HG03558 (cell line): ENCODE results near the gene CCHCR1.

ENCODE experiments used
- ATAC-seq: cut with Tn5 transposase; IDR thresholded peaks from one replicate; pipeline ENCODE4 v1.9.1; 2021; ENCODE audit warnings: moderate number of reproducible peaks; ENCODE audit not compliant: unreplicated experiment; ENCODE audit errors: extremely low read depth

Gene CCHCR1

DNA sequence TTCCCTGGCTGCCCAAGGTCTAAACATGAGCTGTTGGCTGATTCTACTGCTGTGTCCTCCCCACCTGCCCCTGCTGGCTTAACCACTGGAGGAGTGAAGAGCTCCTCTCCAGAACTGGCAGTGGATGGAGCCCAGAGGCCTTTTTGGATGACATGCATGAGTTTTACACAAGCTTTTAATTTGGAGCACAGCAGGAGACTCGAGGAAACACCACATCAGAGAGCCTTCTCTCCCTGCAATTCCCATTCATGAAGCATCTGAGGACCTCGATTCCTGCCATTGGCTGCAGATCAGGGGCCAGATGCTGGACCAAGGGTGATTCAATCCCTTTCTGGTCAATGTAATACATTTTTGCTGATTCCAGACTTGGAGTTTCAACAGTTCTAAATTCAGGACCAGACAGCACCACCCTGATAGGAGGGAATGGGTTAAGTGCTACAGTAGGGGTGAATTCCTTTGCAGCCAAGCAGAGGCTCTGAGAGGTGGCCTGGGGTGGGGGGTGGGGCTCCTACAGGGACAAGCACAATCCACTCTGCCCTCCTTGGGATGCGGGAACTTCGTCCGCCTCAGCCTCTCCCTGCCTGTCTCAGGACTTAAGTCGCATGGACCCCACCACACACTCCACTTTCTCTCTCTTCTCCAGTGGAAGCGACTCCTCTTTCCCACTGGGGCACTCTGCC, 43.6 kb downstream of the CCHCR1 start:
- no peak for ATAC-seq

DNA sequence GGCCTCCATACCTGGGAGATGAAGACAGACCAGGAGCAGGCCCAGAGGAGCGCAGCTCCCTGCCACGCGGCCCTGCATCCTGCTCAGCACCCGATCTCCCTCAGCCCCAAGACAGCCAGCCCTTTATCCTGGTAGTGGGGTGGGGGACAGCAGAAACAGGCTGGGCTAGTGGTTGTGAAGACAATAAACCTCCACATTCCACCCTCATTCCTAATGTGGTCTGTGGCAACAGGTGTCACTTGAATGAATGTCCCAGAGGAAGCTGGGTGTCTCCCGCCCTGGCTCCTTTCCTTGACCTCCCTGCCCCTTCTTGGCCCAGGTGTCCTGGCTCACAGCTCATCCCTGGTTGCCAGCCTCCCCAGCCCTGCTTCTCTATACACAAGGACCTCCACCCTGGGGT, 45.1 kb downstream of the CCHCR1 start, which contains the start of gene C6orf15:
C6orf15 (minus strand) TSS at position 98 of the 400 bp plus-strand sequence; CDS start at position 78, 20 bp downstream.
- ATAC-seq, result no peak

DNA sequence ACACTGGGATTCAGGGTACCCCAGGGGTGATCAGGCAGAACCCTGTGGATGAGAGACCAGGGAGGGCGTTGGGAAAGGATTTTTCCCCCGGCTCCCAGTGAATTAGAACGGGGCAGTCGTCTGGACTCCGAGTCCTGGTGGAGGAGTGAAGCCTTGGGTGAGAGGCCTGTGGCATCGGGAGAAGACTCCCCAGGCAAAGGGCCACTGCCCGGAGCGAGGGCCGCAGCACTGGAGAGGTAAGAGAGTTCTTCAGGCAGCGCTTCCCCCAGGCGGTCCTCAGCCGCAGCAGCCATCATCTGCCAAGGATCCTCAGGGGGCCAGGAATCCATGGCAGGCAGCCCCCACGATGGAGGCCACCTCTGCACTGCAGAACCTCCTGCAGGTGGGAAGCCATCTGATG, 45.9 kb downstream of the CCHCR1 start:
- no peak for ATAC-seq

DNA sequence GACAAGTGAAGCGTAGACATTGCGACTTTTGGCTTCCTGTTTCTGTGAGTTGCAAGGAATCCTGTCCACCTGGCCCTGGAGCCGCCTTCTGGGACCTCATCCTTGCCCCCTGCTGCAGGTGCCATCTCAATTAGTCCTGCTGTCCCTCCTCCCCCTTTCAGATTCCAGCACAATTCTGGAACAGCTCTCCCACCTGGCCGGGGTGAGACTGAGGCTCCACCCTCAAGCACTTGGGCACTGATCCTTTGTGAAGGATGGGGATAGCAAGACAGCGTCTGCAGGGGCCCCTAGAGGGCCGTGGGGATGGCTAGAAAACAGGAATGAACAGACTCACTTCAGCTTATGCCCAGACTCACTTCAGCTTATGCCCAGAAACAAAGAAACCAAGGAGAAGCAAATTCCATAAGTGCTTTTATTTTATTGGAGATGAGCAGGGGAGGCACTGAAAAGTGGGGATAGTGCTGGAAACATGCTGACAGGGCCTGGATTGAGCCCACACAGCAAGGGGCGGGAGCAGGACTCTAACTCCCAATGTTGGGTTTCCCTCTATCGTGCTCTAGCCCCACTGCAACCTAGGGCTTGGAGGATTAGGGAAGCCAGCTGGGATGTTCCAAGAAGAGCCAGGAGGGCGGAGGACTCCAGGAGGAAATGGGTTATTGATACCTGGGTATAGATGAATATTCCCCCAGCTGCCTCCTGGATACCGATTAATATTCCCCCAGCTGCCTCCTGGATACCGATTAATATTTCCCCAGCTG, 46.6 kb downstream of the CCHCR1 start:
- no peak for ATAC-seq

DNA sequence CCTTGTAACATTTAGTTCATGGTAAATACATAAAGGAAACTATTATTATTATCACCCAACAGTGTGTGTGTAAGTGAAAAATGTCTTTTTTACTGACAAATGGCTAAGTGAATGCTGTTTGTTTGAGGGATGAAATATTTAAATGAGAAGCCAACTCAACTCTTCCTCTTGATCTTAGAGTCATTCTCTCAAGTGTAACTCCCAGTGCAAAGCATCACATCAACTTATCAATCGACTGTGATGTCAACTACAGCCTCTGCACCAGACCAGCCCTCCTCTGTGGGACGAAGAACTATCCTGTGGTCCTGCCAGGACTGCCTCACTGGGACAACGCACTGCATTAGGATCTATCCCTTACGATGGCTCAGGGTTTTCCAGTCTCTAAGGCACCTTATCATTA, 50.5 kb downstream of the CCHCR1 start:
- no peak for ATAC-seq

DNA sequence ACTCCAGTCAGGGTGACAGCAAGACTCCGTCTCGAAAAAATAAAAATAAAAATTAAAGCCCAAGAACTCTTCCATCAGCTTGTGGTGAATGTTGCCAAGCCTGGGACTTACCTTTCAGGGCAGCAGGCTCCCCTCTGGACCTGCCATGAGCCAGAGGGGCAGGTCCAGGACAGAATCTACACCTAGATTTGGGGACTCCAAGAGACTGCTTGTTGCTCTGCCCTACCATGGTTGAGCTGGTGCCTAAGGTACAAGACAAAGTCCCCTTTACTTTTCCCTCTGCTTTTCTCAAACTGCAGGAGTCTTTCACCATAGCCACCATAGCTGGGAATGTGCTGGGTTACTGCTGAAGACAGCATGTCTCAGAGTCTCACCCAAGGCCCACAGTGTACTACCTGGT, 54.5 kb downstream of the CCHCR1 start:
- no peak for ATAC-seq

DNA sequence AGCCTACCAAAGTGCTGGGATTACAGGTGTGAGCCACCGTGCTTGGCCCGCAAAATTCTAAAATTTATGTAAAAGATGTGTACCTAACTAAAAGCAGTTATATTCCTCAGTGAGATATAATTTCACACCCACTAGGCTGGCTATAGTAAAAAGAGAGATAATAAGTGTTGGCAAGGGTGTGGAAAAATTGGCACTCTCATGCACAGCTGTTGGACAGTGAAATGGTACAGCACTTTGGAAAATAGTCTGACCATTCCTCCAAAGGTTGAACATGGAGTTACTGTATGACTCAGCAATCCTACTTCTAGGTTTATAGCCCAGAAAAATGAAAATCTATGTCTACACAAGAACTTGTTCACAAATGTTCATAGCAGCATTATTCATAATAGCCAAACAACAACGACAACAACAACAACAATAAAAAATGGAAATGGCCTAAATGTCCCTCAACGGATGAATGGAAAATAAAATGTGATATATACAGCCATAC, 59.1 kb downstream of the CCHCR1 start:
- no peak for ATAC-seq

DNA sequence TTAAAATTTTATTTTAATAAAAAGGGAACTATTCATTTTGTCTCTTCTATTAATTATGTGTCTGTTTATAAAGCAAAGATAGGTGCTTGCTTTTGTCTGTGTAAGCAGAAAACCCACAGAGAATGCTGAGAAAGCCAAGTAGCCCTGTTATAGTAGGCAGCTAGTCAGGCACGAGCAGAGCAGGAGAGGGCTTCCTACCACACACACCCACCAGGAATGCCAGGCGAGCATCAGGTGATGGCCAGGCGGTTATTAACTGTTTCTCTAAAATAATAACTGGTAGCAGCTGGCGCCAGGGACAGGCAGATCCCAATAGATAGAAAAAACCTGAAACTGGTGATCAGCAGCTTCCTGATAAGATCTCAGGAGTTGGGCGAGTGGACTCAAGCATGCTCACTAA, 60.9 kb downstream of the CCHCR1 start:
- ATAC-seq, result no peak

DNA sequence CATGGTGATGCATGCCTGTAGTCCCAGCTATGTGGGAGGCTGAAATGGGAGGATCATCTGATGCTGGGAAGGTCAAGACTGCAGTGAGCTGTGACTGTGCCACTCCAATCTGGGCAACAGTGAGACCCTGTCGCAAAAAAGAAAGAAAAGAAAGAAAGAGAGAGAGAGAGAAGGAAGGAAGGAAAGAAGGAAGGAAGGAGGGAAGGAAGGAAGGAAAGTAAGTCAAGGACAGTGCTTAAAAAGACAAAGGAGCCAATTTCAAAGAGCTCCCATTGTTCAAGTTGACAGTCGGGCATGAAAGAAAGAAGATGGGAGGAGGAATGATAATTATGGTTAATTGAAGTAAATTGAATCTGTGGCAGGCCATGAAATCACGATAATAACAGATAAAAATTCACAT, 61.4 kb downstream of the CCHCR1 start:
- ATAC-seq, result no peak

DNA sequence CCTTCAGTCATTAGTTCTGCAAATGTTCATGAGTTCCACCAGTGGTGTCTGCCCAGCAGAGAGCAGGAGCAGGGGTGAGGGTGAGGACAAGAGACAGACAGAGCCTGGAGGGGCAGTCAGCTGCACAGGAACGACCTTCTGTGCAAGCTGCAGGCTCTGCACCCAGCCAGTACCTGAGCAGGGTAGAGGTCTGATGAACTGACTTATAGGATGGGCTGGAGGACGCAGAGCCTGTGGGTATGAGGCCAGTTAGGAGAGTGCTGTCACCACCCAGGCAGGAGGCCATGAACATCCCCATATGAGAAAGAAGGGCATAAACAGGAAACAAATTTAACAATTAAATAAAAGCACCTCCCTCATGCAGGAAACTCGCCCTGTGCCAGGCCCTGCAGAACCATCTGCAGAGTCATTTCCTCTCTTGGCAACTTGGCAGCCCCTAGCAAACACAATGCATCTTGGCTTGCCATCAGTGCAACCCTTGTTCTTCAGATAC, 63.2 kb downstream of the CCHCR1 start:
- ATAC-seq, result no peak

DNA sequence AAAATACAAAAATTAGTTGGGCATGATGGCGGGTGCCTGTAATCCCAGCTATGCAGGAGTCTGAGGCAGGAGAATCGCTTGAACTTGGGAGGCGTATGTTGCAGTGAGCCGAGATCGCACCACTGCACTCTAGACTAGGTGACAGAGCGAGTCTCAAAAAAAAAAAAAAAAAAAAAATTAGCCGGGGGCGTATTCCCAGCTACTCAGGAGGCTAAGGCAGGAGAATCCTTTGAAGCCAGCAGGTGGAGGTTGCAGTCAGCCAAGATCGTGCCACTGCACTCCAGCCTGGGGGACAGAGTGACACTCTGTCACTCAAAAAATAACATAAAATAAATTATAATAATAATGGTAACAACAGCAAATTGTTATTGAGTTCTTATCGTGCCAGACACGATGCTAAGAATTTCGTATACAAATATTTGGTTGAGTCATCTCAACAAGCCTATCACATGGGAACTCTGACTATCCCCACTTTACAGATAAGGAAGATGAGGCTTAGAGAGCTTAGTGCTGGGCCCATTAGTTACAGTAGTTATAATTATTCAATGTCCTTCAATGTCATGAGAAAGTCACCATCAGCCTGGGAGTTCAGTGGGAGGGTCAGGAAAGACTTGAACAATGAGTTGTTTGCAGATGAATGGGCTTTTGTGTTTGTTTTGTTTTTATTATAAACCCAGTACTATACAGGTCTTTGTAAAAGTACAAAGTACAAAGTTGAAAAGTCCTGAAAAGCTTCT, 64.7 kb downstream of the CCHCR1 start:
- ATAC-seq, result no peak
